HEK293 (cell line): Measurements from ENCODE around the gene TMEM14C.

Experiments used
- CTCF ChIA-PET: fragments of 350-600 bp; formaldehyde crosslinking; extraction: SDS; loops from one replicate; lab custom pipeline; 2021; ENCODE audit warnings: antibody characterized with exemption; lab: Yijun Ruan, JAX
- POLR2A ChIA-PET: fragments of 300-600 bp; formaldehyde crosslinking; extraction: SDS; loops from one replicate; lab custom pipeline; 2020; ENCODE audit warnings: antibody characterized with exemption, inconsistent platforms; lab: Yijun Ruan, JAX
- H3K27ac ChIP-seq: fragments of 200-500 bp; sonication (Bioruptor generic); 2 replicates; pipeline ENCODE4 v1.5.1; 2014; ENCODE audit warnings: low read depth, low read length, control low read depth, inconsistent platforms; ENCODE audit errors: extremely low read depth
- H3K36me3 ChIP-seq, 2 experiments: fragments of 200-500 bp in 1 of 2; sonication (Bioruptor generic) in 1 of 2; 1 replicate in 1 of 2; 2 replicates in 1 of 2; pipeline ENCODE4 v1.5.1; 2014 to 2017; ENCODE audit warnings: inconsistent platforms in 2 of 2, low read length in 2 of 2; ENCODE audit not compliant: control insufficient read depth in 2 of 2, insufficient read depth in 1 of 2
- H3K4me1 ChIP-seq: fragments of 200-500 bp; sonication (Bioruptor generic); 2 replicates; pipeline ENCODE4 v1.5.1; 2014; ENCODE audit warnings: mild to moderate bottlenecking, low read length, inconsistent platforms; ENCODE audit not compliant: control insufficient read depth, insufficient read depth
- H3K4me3 ChIP-seq: 2 replicates; pipeline ENCODE4 v1.5.1; 2011; ENCODE audit warnings: low read depth, mild to moderate bottlenecking, control low read depth, low read length, moderate library complexity
- H3K9me3 ChIP-seq: fragments of 200-500 bp; sonication (Bioruptor generic); 2 replicates; pipeline ENCODE4 v1.5.1; 2014; ENCODE audit warnings: low read depth, low read length, inconsistent platforms; ENCODE audit not compliant: control insufficient read depth, insufficient read depth
- FEZF1 ChIP-seq: fragments of 450-650 bp; formaldehyde crosslinking; IDR thresholded peaks from 2 replicates; pipeline ENCODE4 v1.5.1; 2016; ENCODE audit warnings: missing biosample characterization, missing genetic modification characterization
- OVOL3 ChIP-seq: fragments of 450-650 bp; formaldehyde crosslinking; IDR thresholded peaks from 2 replicates; pipeline ENCODE4 v1.5.1; 2016; ENCODE audit warnings: missing biosample characterization, missing genetic modification characterization
- PRDM4 ChIP-seq: fragments of 450-650 bp; formaldehyde crosslinking; IDR thresholded peaks from 2 replicates; pipeline ENCODE4 v1.5.1; 2017; ENCODE audit warnings: missing biosample characterization, missing genetic modification characterization
- REPIN1 ChIP-seq: fragments of 450-650 bp; formaldehyde crosslinking; IDR thresholded peaks from 2 replicates; pipeline ENCODE4 v1.5.1; 2017; ENCODE audit warnings: missing biosample characterization, missing genetic modification characterization, low read depth
- SETDB1 ChIP-seq: IDR thresholded peaks from one replicate; pipeline ENCODE4 v1.6.1; 2017; ENCODE audit warnings: mild to moderate bottlenecking, low read length, moderate library complexity, mixed read lengths; ENCODE audit not compliant: insufficient read length
- TSHZ1 ChIP-seq: fragments of 450-650 bp; formaldehyde crosslinking; IDR thresholded peaks from 2 replicates; pipeline ENCODE4 v1.5.1; 2016; ENCODE audit warnings: missing biosample characterization, missing genetic modification characterization, borderline replicate concordance
- WT1 ChIP-seq: fragments of 450-650 bp; formaldehyde crosslinking; IDR thresholded peaks from 2 replicates; pipeline ENCODE4 v1.5.1; 2016; ENCODE audit warnings: missing biosample characterization, missing genetic modification characterization
- YY2 ChIP-seq: fragments of 450-650 bp; formaldehyde crosslinking; IDR thresholded peaks from 2 replicates; pipeline ENCODE4 v1.5.1; 2016; ENCODE audit warnings: missing biosample characterization, missing genetic modification characterization
- ZBTB48 ChIP-seq: fragments of 450-650 bp; formaldehyde crosslinking; IDR thresholded peaks from 2 replicates; pipeline ENCODE4 v1.5.1; 2016; ENCODE audit warnings: missing biosample characterization, missing genetic modification characterization
- ZNF114 ChIP-seq: fragments of 450-650 bp; formaldehyde crosslinking; IDR thresholded peaks from 2 replicates; pipeline ENCODE4 v1.5.0; 2017; ENCODE audit warnings: missing biosample characterization, missing genetic modification characterization
- ZNF132 ChIP-seq: fragments of 450-650 bp; formaldehyde crosslinking; IDR thresholded peaks from 2 replicates; pipeline ENCODE4 v1.5.1; 2017; ENCODE audit warnings: missing biosample characterization, missing genetic modification characterization, borderline replicate concordance
- ZNF148 ChIP-seq: fragments of 450-650 bp; formaldehyde crosslinking; IDR thresholded peaks from 2 replicates; pipeline ENCODE4 v1.5.0; 2017; ENCODE audit warnings: missing biosample characterization, missing genetic modification characterization, borderline replicate concordance
- ZNF302 ChIP-seq: fragments of 450-650 bp; formaldehyde crosslinking; IDR thresholded peaks from 2 replicates; pipeline ENCODE4 v1.5.1; 2016; ENCODE audit warnings: missing biosample characterization, missing genetic modification characterization, low read depth
- ZNF391 ChIP-seq: fragments of 450-650 bp; formaldehyde crosslinking; IDR thresholded peaks from 2 replicates; pipeline ENCODE4 v1.5.1; 2016; ENCODE audit warnings: low read depth, missing biosample characterization, missing genetic modification characterization, borderline replicate concordance
- ZNF510 ChIP-seq: fragments of 450-650 bp; formaldehyde crosslinking; IDR thresholded peaks from 2 replicates; pipeline ENCODE4 v1.5.1; 2018; ENCODE audit warnings: mild to moderate bottlenecking, missing genetic modification characterization, missing biosample characterization; ENCODE audit not compliant: insufficient replicate concordance
- ZNF596 ChIP-seq: fragments of 450-650 bp; IDR thresholded peaks from 2 replicates; pipeline ENCODE4 v1.5.0; 2018; ENCODE audit warnings: missing biosample characterization, mild to moderate bottlenecking, missing genetic modification characterization, moderate library complexity
- ZNF677 ChIP-seq: fragments of 450-650 bp; IDR thresholded peaks from 2 replicates; pipeline ENCODE4 v1.5.0; 2018; ENCODE audit warnings: missing biosample characterization, mild to moderate bottlenecking, missing genetic modification characterization, moderate library complexity
- ZNF747 ChIP-seq: fragments of 450-650 bp; formaldehyde crosslinking; IDR thresholded peaks from 2 replicates; pipeline ENCODE4 v1.5.1; 2016; ENCODE audit warnings: missing biosample characterization, missing genetic modification characterization
- ZSCAN30 ChIP-seq: fragments of 450-650 bp; IDR thresholded peaks from 2 replicates; pipeline ENCODE4 v1.5.1; 2018; ENCODE audit warnings: missing biosample characterization, mild to moderate bottlenecking, missing genetic modification characterization, moderate library complexity

Gene TMEM14C

DNA sequence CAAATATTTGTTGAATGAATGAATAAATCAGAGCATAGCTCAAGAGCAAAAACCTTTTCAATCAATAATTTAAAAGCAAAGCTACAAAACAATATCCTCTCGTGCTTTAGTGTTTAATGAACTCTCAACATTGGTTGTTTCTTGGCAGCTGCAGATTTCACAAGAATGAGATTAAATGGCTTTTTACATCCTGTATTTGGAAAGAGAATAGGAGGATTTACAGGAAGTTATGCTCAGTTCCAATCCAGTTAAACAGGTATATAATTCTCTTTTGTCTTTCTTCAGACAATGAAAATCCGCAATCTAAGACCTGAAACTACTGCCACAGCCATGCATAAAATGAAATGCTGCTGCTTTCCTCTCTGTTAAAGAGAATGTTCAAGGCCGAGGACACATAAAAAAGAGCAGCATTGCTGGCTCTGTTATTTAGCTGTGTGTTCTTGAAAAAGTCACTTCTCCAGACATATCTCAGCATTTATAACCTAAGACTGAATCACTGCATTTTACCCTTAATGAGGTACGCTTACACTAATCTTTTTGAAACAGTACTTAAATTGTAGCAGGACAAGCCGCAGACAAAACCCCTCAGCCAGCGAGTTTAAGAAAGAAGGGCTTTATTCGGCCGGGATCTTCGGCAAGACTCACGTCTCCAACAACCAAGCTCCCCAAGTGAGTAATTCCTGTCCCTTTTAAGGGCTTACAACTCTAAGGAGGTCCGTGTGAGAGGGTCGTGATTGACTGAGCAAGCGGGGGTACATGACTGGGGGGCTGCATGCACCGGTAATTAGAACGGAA, 32.0 kb upstream of the TMEM14C start:
- H3K4me3 ChIP-seq, result no peak overlapping the region
- no peak overlapping the region for H3K27ac ChIP-seq
- H3K36me3 ChIP-seq, result peaks cover 0 to 3% of the 10 kb centered on the region in 2 experiments; a peak in 1 of 3 replicates
- H3K4me1 ChIP-seq, result peaks cover 4% of the 10 kb centered on the region; the same call in 1 of the 2 replicates
- CTCF ChIA-PET, result interaction anchor here (0.6 kb wide), 2 partner anchors 229 to 1678 kb away, joined by 3 read pairs; no protein-coding TSS in a partner anchor
- TF ChIP-seq PRDM4 (tag by site-specific recombination) (no peak), ZNF302 (tag by site-specific recombination) (no peak), ZNF677 (no peak), ZNF596 (tag by site-specific recombination) (no peak)
- TF ChIP-seq, all 188 proteins: peak for 0
- POLR2A ChIA-PET, result no interaction called here
- no peaks in the 10 kb centered on the region for H3K9me3 ChIP-seq

DNA sequence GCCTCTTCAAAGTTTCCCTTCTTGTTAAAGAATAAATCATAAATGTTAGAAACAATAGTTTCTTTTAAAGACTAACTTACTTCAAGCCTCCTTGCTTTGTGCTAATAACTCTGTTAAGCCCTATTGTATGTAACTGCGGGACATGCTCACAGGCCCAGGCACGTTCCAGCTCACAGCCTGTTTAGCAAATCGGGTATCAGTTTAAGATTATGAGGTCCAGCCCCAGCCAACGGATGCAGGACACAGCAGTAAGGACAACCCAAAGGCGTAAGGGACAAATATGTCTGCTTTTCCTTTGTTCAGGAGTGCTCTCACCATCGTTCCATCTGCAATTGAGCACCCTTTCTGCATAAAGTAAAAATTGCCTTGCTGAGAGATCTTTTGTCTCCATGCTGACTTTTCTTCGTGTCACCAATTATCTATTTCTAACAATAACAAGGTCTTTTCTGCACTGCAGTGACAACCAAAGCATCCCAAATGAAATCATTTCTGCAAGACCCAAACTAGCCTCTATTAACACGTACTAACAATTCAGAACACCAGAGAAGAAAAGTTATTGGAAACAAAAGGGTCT, 29.8 kb upstream of the TMEM14C start:
- H3K36me3 ChIP-seq, result peaks cover 9 to 13% of the 10 kb centered on the region in 2 experiments; a peak in 2 of 3 replicates
- POLR2A ChIA-PET, result no interaction called here
- no peak overlapping the region; the same call in 1 of the 2 replicates for H3K4me3 ChIP-seq
- H3K27ac ChIP-seq, result no peak overlapping the region
- TF ChIP-seq SETDB1 (peak; percentile 26), ZNF132 (tag by site-specific recombination) (no peak)
- H3K4me1 ChIP-seq, result peaks cover 4% of the 10 kb centered on the region; the same call in 1 of the 2 replicates
- no peaks in the 10 kb centered on the region for H3K9me3 ChIP-seq
- CTCF ChIA-PET, result no interaction called here

DNA sequence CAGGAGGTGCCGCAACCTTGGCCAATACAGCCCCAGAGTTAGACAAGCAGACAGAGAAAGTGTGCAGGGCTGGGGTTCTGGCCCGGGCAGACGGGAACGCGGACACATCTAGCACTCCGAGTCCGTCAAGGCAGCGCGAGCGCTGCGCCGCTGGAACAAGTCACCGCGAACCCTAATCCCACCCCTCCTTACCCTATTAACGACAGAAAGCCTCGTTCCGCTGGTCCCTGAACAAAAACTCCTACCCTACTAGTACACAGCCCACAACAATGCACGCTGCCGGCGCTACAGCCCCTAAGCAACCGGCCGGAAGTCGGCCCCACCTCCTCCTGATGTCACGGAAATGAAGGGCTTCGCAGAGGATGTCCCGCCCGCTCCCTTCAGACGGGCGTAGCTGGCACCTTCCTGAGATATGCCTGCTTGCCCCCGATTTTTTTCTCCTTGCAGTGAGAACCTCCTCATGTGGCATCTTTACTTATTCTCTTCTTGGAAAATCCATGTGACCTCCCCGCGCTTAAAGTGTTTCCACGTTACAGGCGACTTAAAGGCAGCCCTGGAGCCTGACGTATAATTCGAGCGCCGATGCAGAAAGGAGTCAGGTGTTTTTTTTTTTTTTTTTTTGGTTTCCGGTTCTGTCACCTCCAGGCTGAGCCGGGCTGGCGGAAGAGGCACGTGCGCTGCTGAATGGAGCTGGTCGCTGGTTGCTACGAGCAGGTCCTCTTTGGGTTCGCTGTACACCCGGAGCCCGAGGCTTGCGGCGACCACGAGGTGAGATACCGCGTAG, 28.4 kb upstream of the TMEM14C start, which contains the start of the genes C6orf52 and PAK1IP1:
TSS of gene C6orf52 (minus strand) at position 315 of the 784 bp plus-strand sequence. CDS start 7,066 bp downstream, outside the sequence.
TSS of gene PAK1IP1 (plus strand) at position 671 of the 784 bp plus-strand sequence. CDS start at position 685, 14 bp downstream.
- H3K4me3 ChIP-seq, result peak within 1 kb of the TSS; percentile 92
- H3K36me3 ChIP-seq, result peaks cover 13 to 27% of the 10 kb centered on the region in 2 experiments; a peak in 2 of 3 replicates
- ChIA-PET CTCF (interaction anchor here (0.6 to 0.7 kb wide), 2 partner anchors 191 to 1865 kb away, joined by 3 to 4 read pairs; no protein-coding TSS in a partner anchor), POLR2A (interaction anchor here (0.5 to 2.4 kb wide), 22 partner anchors 17 to 1429 kb away, joined by 3 to 50 read pairs (median 4); partner anchors contain the start of genes GCNT2, SYCP2L, TMEM14B and TMEM14C)
- H3K27ac ChIP-seq, result peak within 1 kb of the TSS; percentile 85
- no peaks in the 10 kb centered on the region for H3K9me3 ChIP-seq
- peaks cover 4% of the 10 kb centered on the region; the same call in 1 of the 2 replicates for H3K4me1 ChIP-seq
- TF ChIP-seq YY2 (tag by site-specific recombination) (0 out of 2 replicates have a peak, but pooled peaks have one; percentile 25), OVOL3 (tag by site-specific recombination) (no peak), ZNF114 (tag by site-specific recombination) (no peak), ZSCAN30 (tag by site-specific recombination) (peak; percentile 6; the same call in 1 of the 2 replicates), ZBTB48 (tag by site-specific recombination) (peak; percentile 100), REPIN1 (tag by site-specific recombination) (no peak), ZNF747 (tag by site-specific recombination) (no peak), TSHZ1 (tag by site-specific recombination) (no peak), WT1 (tag by site-specific recombination) (no peak; the same call in none of the 2 replicates), ZNF148 (tag by site-specific recombination) (no peak), ZNF510 (tag by site-specific recombination) (no peak), FEZF1 (no peak), ZNF391 (no peak)
